SK-N-SH (cell line): ENCODE results near the gene HLA-DQA1.

Experiments
- EP300 ChIP-seq, 2 experiments: IDR thresholded peaks; 2 replicates each; pipeline versions ENCODE4 v1.4.0 to v1.6.1; 2012; ENCODE audit warnings: borderline replicate concordance in 1 of 2, low read depth in 1 of 2, low read length in 1 of 2
- EZH2phosphoT487 ChIP-seq: fragments of 200-600 bp; sonication (generic); IDR thresholded peaks from 2 replicates; pipeline ENCODE4 v1.6.1; 2017; ENCODE audit warnings: low read depth, mixed run types, mild to moderate bottlenecking, antibody characterized with exemption, moderate library complexity, borderline replicate concordance
- FOXJ3 ChIP-seq: sonication (generic); formaldehyde crosslinking; IDR thresholded peaks from 2 replicates; pipeline ENCODE4 v1.5.1; 2020; ENCODE audit warnings: mild to moderate bottlenecking, missing genetic modification reagents
- JUND ChIP-seq: IDR thresholded peaks from 2 replicates; pipeline ENCODE4 v1.4.0; 2012
- MAX ChIP-seq: IDR thresholded peaks from 2 replicates; pipeline ENCODE4 v1.4.0; 2012; ENCODE audit warnings: low read depth
- PBX3 ChIP-seq: IDR thresholded peaks from 2 replicates; pipeline ENCODE4; 2012
- POLR2AphosphoS5 ChIP-seq: IDR thresholded peaks from 2 replicates; pipeline ENCODE4 v1.6.1; 2012; ENCODE audit warnings: low read depth, low read length
- RFX5 ChIP-seq: IDR thresholded peaks from 2 replicates; pipeline ENCODE4 v1.6.1; 2012; ENCODE audit warnings: mild to moderate bottlenecking, improper control_type of control experiment, low read length
- TAF1 ChIP-seq: IDR thresholded peaks from 2 replicates; pipeline ENCODE4 v1.6.1; 2012; ENCODE audit warnings: low read depth, mild to moderate bottlenecking, low read length, moderate library complexity, borderline replicate concordance
- TEAD4 ChIP-seq: IDR thresholded peaks from 2 replicates; pipeline ENCODE4 v1.4.0; 2012; ENCODE audit warnings: mild to moderate bottlenecking, borderline replicate concordance; ENCODE audit not compliant: insufficient read depth
- TF ChIP-seq, protein P1 (sequence below): fragments of 200-600 bp; sonication (generic); IDR thresholded peaks from 2 replicates; pipeline ENCODE4 v1.6.1; 2017; ENCODE audit warnings: antibody characterized with exemption, mild to moderate bottlenecking, moderate library complexity

DNA sequence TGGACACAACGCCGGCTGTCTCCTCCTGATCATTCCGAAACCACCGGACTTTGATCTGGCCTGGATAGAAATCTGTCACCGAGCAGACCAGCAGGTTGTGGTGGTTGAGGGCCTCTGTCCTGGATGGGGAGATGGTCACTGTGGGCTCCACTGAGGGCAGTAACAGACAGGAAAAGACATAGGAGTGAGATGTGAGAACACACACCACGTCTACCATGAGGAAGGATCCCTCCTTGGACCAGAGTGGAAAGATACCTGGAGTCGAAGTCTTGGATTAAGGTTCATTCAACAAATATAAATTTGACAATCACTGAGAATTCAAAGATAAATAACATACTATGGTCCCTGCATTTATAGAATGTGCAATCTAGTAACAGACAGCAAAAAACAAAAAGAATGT lies 24.9 kb downstream of the HLA-DQA1 start:
- no peak for TF ChIP-seq MAX
- TF ChIP-seq EP300 (IDR thresholded peaks at IDR 0.05; ENCODE audit: borderline replicate concordance in 1 of 2, low read depth in 1 of 2, low read length in 1 of 2), result no peak
- no peak for TF ChIP-seq PBX3
- TF ChIP-seq, protein P1, sequence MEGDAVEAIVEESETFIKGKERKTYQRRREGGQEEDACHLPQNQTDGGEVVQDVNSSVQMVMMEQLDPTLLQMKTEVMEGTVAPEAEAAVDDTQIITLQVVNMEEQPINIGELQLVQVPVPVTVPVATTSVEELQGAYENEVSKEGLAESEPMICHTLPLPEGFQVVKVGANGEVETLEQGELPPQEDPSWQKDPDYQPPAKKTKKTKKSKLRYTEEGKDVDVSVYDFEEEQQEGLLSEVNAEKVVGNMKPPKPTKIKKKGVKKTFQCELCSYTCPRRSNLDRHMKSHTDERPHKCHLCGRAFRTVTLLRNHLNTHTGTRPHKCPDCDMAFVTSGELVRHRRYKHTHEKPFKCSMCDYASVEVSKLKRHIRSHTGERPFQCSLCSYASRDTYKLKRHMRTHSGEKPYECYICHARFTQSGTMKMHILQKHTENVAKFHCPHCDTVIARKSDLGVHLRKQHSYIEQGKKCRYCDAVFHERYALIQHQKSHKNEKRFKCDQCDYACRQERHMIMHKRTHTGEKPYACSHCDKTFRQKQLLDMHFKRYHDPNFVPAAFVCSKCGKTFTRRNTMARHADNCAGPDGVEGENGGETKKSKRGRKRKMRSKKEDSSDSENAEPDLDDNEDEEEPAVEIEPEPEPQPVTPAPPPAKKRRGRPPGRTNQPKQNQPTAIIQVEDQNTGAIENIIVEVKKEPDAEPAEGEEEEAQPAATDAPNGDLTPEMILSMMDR, result no peak
- TF ChIP-seq FOXJ3 (CRISPR knock-in tag), result no peak
- TF ChIP-seq POLR2AphosphoS5, result no peak
- TF ChIP-seq RFX5, result no peak
- TF ChIP-seq TEAD4, result no peak
- TF ChIP-seq JUND, result no peak
- TF ChIP-seq EZH2phosphoT487, result no peak
- no peak for TF ChIP-seq TAF1
